ENCODE results near the gene SEMA3D. TPM values are rescaled to one million over a fixed set of nuclear protein-coding genes. Genes with fewer than 3 reads are reported as not detected.

Gene SEMA3D
- total RNA-seq (2022; extraction: Qiagen RNA extraction), result 0.04 to 0.10 TPM (median 0.07 TPM) in 5 replicates

GRCh38 chr7:85186521-85187241 is at the start of gene SEMA3D:
TSS of gene SEMA3D (minus strand) at chr7:85187056. CDS start at chr7:85121891, 65,165 bp downstream.

All from A549 treated with dexamethasone at 1 μM for 4 hours (cell line).